ENCODE measurements around the gene CNTN4. TPM values are rescaled to one million over a fixed set of nuclear protein-coding genes. Genes with fewer than 3 reads are reported as not detected.

The CNTN4 gene
- total and polyA plus RNA-seq, 2 of the 8 experiments (the other 6 are each of a cell fraction or from before 2014, with no cell fraction given): 0.41 to 2.2 TPM

DNA sequence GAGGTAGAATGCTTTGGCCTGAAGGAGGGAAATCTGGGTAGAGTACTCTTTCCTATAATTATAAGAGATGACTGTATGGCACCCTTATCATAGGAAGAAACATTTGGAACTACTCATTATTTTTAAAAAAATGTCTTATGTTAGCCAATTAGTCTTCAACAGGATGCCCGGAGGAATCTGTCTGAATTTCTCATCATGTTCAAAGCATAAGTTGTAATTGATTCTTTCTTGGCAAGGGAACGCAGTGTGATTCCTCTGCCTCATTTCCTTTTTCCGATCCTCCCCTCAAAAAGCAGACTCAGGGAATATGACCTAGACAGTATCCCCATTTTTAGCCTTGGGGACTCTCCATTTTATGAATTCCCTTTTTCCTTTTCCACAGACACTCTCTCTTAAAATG lies 846.5 kb downstream of the CNTN4 start:
- Histone ChIP-seq H2AK5ac (ENCODE audit: low read depth, low read length) (no peak overlapping the region), H3K36me3 (ENCODE audit: control insufficient read depth in 2 of 4, insufficient read depth in 4 of 4, low read length in 3 of 4) (no peaks in the 10 kb centered on the region), H3K27me3 (replicated peaks in 1 of 4; ENCODE audit: control insufficient read depth in 3 of 4, extremely low read depth in 1 of 4, insufficient read depth in 3 of 4, low read length in 3 of 4) (no peaks in the 10 kb centered on the region), H3K4me1 (replicated peaks in 1 of 4; ENCODE audit: control insufficient read depth in 3 of 4, insufficient read depth in 4 of 4, low read length in 3 of 4) (no peaks in the 10 kb centered on the region), H3K9me3 (ENCODE audit: insufficient read depth in 2 of 2, low read depth in 1 of 2, low read length in 1 of 2) (no peaks in the 10 kb centered on the region), H3K23ac (ENCODE audit: insufficient read length) (no peak overlapping the region), H3K79me2 (ENCODE audit: control insufficient read depth in 1 of 2, insufficient read depth in 2 of 2, low read length in 2 of 2) (no peaks in the 10 kb centered on the region), H4K91ac (replicated peaks; ENCODE audit: insufficient read length, low read length) (no peak overlapping the region), H3K4me2 (ENCODE audit: insufficient read depth in 1 of 2, low read depth in 2 of 2, low read length in 2 of 2) (no peak overlapping the region), H4K8ac (ENCODE audit: extremely low read depth, insufficient read depth, low read length) (no peak overlapping the region), H3K14ac (ENCODE audit: insufficient read length) (no peak overlapping the region), H3K23me2 (ENCODE audit: low read depth, low read length) (no peaks in the 10 kb centered on the region), H3K79me1 (ENCODE audit: low read depth, low read length) (no peaks in the 10 kb centered on the region), H4K20me1 (replicated peaks in 1 of 2; ENCODE audit: control insufficient read depth in 1 of 2, insufficient read depth in 2 of 2, low read length in 2 of 2) (no peaks in the 10 kb centered on the region), H4K5ac (ENCODE audit: insufficient read length, low read depth, low read length) (no peak overlapping the region), H2BK120ac (replicated peaks; ENCODE audit: low read depth, low read length) (no peak overlapping the region), H3K56ac (replicated peaks; ENCODE audit: insufficient read length, low read depth, low read length) (no peak overlapping the region), H3K9ac (replicated peaks in 1 of 4; ENCODE audit: extremely low read depth in 1 of 4, low read depth in 3 of 4, low read length in 3 of 4) (no peak overlapping the region), H3K4ac (replicated peaks; ENCODE audit: insufficient read length, low read depth, low read length) (no peak overlapping the region), H2BK5ac (ENCODE audit: low read depth, low read length) (no peak overlapping the region), H2BK15ac (ENCODE audit: low read length) (no peak overlapping the region), H2AFZ (ENCODE audit: low read length) (no peak overlapping the region), H3K18ac (ENCODE audit: extremely low read depth, low read length) (no peak overlapping the region), H3K27ac (ENCODE audit: low read depth, low read length) (no peak overlapping the region), H2BK12ac (ENCODE audit: low read depth, low read length) (no peak overlapping the region), H3K4me3 (ENCODE audit: extremely low read depth in 1 of 4, insufficient read depth in 2 of 4, low read depth in 3 of 4, low read length in 4 of 4) (no peak overlapping the region), H2BK20ac (ENCODE audit: low read length) (no peak overlapping the region)
- CTCF ChIA-PET (ENCODE audit: partially characterized antibody): no interaction called here
- WGBS, 2 experiments (ENCODE audit: extremely low coverage in 1 of 2, insufficient coverage in 1 of 2, insufficient read length in 1 of 2, insufficient replicate concordance in 2 of 2, low coverage in 1 of 2, low lambda C conversion rate in 2 of 2, missing lambda C conversion rate in 1 of 2): 86% methylated on average over 3 of the region's 3 CpGs; no CpG with 5 or more reads in 1 of the 2 experiments
- FAIRE-seq (no peak), DNase-seq (ENCODE audit: low read depth in 1 of 2, low spot score in 2 of 2) (no peak)
- POLR2A ChIA-PET (ENCODE audit: partially characterized antibody): no interaction called here
- no peak for TF ChIP-seq SP4 (IDR thresholded peaks at IDR 0.05; ENCODE audit: low read length)
- TF ChIP-seq CHD1 (IDR thresholded peaks at IDR 0.05; ENCODE audit: low read depth, low read length): no peak
- TF ChIP-seq, protein P1, sequence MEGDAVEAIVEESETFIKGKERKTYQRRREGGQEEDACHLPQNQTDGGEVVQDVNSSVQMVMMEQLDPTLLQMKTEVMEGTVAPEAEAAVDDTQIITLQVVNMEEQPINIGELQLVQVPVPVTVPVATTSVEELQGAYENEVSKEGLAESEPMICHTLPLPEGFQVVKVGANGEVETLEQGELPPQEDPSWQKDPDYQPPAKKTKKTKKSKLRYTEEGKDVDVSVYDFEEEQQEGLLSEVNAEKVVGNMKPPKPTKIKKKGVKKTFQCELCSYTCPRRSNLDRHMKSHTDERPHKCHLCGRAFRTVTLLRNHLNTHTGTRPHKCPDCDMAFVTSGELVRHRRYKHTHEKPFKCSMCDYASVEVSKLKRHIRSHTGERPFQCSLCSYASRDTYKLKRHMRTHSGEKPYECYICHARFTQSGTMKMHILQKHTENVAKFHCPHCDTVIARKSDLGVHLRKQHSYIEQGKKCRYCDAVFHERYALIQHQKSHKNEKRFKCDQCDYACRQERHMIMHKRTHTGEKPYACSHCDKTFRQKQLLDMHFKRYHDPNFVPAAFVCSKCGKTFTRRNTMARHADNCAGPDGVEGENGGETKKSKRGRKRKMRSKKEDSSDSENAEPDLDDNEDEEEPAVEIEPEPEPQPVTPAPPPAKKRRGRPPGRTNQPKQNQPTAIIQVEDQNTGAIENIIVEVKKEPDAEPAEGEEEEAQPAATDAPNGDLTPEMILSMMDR (IDR thresholded peaks at IDR 0.05; ENCODE audit: control extremely low read depth in 1 of 3, insufficient read depth in 1 of 3, low read depth in 1 of 3, low read length in 3 of 3): no peak
- TF ChIP-seq SRF (IDR thresholded peaks at IDR 0.05; ENCODE audit: low read depth, low read length): no peak
- no peak for TF ChIP-seq ZNF274 (IDR thresholded peaks at IDR 0.05; ENCODE audit: borderline replicate concordance, extremely low read depth, low read length)
